Astrocyte (in vitro differentiated cells and primary cell): ENCODE measurements around the gene KCNMA1. TPM values are rescaled to one million over a fixed set of nuclear protein-coding genes. Genes with fewer than 3 reads are reported as not detected.

Experiments
- DNase-seq: peaks from one replicate; pipeline ENCODE4 v3.0.0-alpha.2; 2010; ENCODE audit warnings: low read depth
- FAIRE-seq: peaks from 2 replicates; lab custom pipeline; 2011; peaks lifted over from hg19 to GRCh38; lab: Jason Lieb, UNC
- H2AFZ ChIP-seq: 2 replicates; pipeline ENCODE4 v1.6.0; 2012; ENCODE audit warnings: low read depth, low read length, inconsistent platforms
- H3K27ac ChIP-seq: 2 replicates; pipeline ENCODE4 v1.5.1; 2011; ENCODE audit warnings: low read depth, low read length, inconsistent platforms
- H3K27me3 ChIP-seq: 2 replicates; pipeline ENCODE4 v1.6.0; 2011; ENCODE audit warnings: low read length, inconsistent platforms; ENCODE audit not compliant: insufficient read depth
- H3K36me3 ChIP-seq: 2 replicates; pipeline ENCODE4 v1.5.1; 2011; ENCODE audit warnings: low read length, inconsistent platforms; ENCODE audit not compliant: insufficient read depth
- H3K4me1 ChIP-seq: 2 replicates; pipeline ENCODE4 v1.5.1; 2011; ENCODE audit warnings: low read length, inconsistent platforms; ENCODE audit not compliant: insufficient read depth
- H3K4me2 ChIP-seq: 2 replicates; pipeline ENCODE4 v1.6.0; 2012; ENCODE audit warnings: low read length, inconsistent platforms
- H3K4me3 ChIP-seq: 2 replicates; pipeline ENCODE4 v1.5.1; 2011; ENCODE audit warnings: low read depth, mild to moderate bottlenecking, low read length, inconsistent platforms; ENCODE audit not compliant: insufficient read depth
- H3K79me2 ChIP-seq: 2 replicates; pipeline ENCODE4 v1.6.0; 2012; ENCODE audit warnings: mild to moderate bottlenecking, low read length, inconsistent platforms; ENCODE audit not compliant: insufficient read depth
- H3K9ac ChIP-seq: 2 replicates; pipeline ENCODE4 v1.6.0; 2012; ENCODE audit warnings: mild to moderate bottlenecking, low read length, inconsistent platforms
- H3K9me3 ChIP-seq: 2 replicates; pipeline ENCODE4 v1.5.1; 2012; ENCODE audit warnings: low read depth, mild to moderate bottlenecking, low read length, inconsistent platforms; ENCODE audit not compliant: insufficient read depth
- H4K20me1 ChIP-seq: 2 replicates; pipeline ENCODE4 v1.6.0; 2012; ENCODE audit warnings: low read length, inconsistent platforms; ENCODE audit not compliant: insufficient read depth
- H3K27ac Mint-ChIP-seq: one replicate; pipeline ENCODE4 v1.8.0; 2021; ENCODE audit warnings: mild to moderate bottlenecking, mixed read lengths; ENCODE audit not compliant: unreplicated experiment
- H3K27me3 Mint-ChIP-seq: one replicate; pipeline ENCODE4 v1.8.0; 2021; ENCODE audit warnings: low read depth, mixed read lengths; ENCODE audit not compliant: unreplicated experiment
- H3K36me3 Mint-ChIP-seq: one replicate; pipeline ENCODE4 v1.8.0; 2021; ENCODE audit warnings: low read depth, mixed read lengths; ENCODE audit not compliant: unreplicated experiment
- H3K4me1 Mint-ChIP-seq: one replicate; pipeline ENCODE4 v1.8.0; 2021; ENCODE audit warnings: low read depth, mixed read lengths; ENCODE audit not compliant: unreplicated experiment
- H3K4me3 Mint-ChIP-seq: one replicate; pipeline ENCODE4 v1.8.0; 2021; ENCODE audit warnings: mild to moderate bottlenecking, moderate library complexity, mixed read lengths; ENCODE audit not compliant: unreplicated experiment
- H3K9me3 Mint-ChIP-seq: one replicate; pipeline ENCODE4 v1.8.0; 2021; ENCODE audit warnings: mild to moderate bottlenecking, mixed read lengths; ENCODE audit not compliant: unreplicated experiment
- EZH2 ChIP-seq: IDR thresholded peaks from 2 replicates; pipeline ENCODE4 v1.6.1; 2012; ENCODE audit warnings: mild to moderate bottlenecking, low read length, inconsistent platforms; ENCODE audit not compliant: insufficient read depth
- total RNA-seq: library from RNA; stranded (reverse); gene quantifications from 2 replicates; pipeline ENCODE4 v1.2.1, GENCODE V29; 2021
- TF ChIP-seq, protein P1 (sequence below): IDR thresholded peaks from 2 replicates; pipeline ENCODE4 v1.5.1; 2011; ENCODE audit warnings: low read depth, mild to moderate bottlenecking, inconsistent platforms, low read length, moderate library complexity; ENCODE audit not compliant: insufficient read depth

The KCNMA1 gene
- total RNA-seq, 1 donor from 2014 or later, result 45.8 TPM

DNA sequence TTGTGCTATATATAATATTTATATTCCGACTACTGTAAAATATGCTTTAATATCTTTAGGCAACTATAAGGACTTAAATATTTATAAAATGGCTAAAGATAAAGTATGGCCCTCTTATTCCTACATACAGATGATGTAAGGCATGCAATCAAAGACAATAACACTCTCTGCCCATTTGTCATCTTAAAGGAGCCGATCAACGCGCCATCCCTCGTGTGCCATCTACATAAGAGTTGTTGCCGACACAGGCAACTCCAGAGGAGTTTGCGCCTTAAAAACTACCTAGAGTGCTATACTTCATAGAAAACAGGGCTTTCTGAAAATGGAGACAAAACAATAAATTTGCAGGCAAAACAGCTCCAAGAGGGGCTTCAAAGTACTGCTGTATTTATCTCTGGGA, 709.0 kb downstream of the KCNMA1 start:
- no peak overlapping the region for H3K27ac ChIP-seq
- H3K79me2 ChIP-seq, result no peaks in the 10 kb centered on the region
- H3K27me3 ChIP-seq, result no peaks in the 10 kb centered on the region
- TF ChIP-seq, protein P1, sequence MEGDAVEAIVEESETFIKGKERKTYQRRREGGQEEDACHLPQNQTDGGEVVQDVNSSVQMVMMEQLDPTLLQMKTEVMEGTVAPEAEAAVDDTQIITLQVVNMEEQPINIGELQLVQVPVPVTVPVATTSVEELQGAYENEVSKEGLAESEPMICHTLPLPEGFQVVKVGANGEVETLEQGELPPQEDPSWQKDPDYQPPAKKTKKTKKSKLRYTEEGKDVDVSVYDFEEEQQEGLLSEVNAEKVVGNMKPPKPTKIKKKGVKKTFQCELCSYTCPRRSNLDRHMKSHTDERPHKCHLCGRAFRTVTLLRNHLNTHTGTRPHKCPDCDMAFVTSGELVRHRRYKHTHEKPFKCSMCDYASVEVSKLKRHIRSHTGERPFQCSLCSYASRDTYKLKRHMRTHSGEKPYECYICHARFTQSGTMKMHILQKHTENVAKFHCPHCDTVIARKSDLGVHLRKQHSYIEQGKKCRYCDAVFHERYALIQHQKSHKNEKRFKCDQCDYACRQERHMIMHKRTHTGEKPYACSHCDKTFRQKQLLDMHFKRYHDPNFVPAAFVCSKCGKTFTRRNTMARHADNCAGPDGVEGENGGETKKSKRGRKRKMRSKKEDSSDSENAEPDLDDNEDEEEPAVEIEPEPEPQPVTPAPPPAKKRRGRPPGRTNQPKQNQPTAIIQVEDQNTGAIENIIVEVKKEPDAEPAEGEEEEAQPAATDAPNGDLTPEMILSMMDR, result no peak
- no peak for TF ChIP-seq EZH2
- H3K4me2 ChIP-seq, result no peak overlapping the region
- H3K4me3 ChIP-seq, result no peak overlapping the region
- H3K4me1 ChIP-seq, result no peaks in the 10 kb centered on the region
- no peaks in the 10 kb centered on the region for H3K9me3 ChIP-seq
- no peak for DNase-seq
- Mint-ChIP-seq H3K4me1 (no peaks in the 10 kb centered on the region), H3K27me3 (no peaks in the 10 kb centered on the region), H3K27ac (no peak overlapping the region), H3K9me3 (peaks cover 1% of the 10 kb centered on the region), H3K4me3 (no peak overlapping the region), H3K36me3 (no peaks in the 10 kb centered on the region)
- H3K36me3 ChIP-seq, result no peaks in the 10 kb centered on the region
- no peak overlapping the region for H3K9ac ChIP-seq
- H4K20me1 ChIP-seq, result no peaks in the 10 kb centered on the region
- H2AFZ ChIP-seq, result no peak overlapping the region
- FAIRE-seq, result no peak

GRCh38 chr10:76925636-76926405, 711.8 kb downstream of the KCNMA1 start:
- TF ChIP-seq EZH2, result no peak
- TF ChIP-seq, protein P1, result no peak
- Mint-ChIP-seq H3K36me3 (no peaks in the 10 kb centered on the region), H3K27me3 (no peaks in the 10 kb centered on the region), H3K4me3 (no peak overlapping the region), H3K27ac (no peak overlapping the region), H3K9me3 (peaks cover 1% of the 10 kb centered on the region), H3K4me1 (no peaks in the 10 kb centered on the region)
- Histone ChIP-seq H3K27me3 (no peaks in the 10 kb centered on the region), H4K20me1 (no peaks in the 10 kb centered on the region), H3K9me3 (no peaks in the 10 kb centered on the region), H3K4me2 (no peak overlapping the region), H3K36me3 (no peaks in the 10 kb centered on the region), H3K4me1 (no peaks in the 10 kb centered on the region), H3K9ac (no peak overlapping the region), H3K27ac (no peak overlapping the region), H3K4me3 (no peak overlapping the region), H3K79me2 (no peaks in the 10 kb centered on the region), H2AFZ (no peak overlapping the region)
- DNase-seq (no peak), FAIRE-seq (no peak)

GRCh38 chr10:76922666-76923065, 714.9 kb downstream of the KCNMA1 start:
- H3K4me3 Mint-ChIP-seq, result no peak overlapping the region
- no peak overlapping the region for H3K9ac ChIP-seq
- no peaks in the 10 kb centered on the region for H3K27me3 Mint-ChIP-seq
- H3K4me3 ChIP-seq, result no peak overlapping the region
- DNase-seq (no peak), FAIRE-seq (no peak)
- no peaks in the 10 kb centered on the region for H4K20me1 ChIP-seq
- H2AFZ ChIP-seq, result no peak overlapping the region
- H3K9me3 ChIP-seq, result no peaks in the 10 kb centered on the region
- H3K4me1 Mint-ChIP-seq, result peaks cover 5% of the 10 kb centered on the region
- H3K36me3 Mint-ChIP-seq, result no peaks in the 10 kb centered on the region
- no peak overlapping the region for H3K27ac Mint-ChIP-seq
- H3K36me3 ChIP-seq, result no peaks in the 10 kb centered on the region
- H3K27me3 ChIP-seq, result no peaks in the 10 kb centered on the region
- no peaks in the 10 kb centered on the region for H3K9me3 Mint-ChIP-seq
- H3K27ac ChIP-seq, result no peak overlapping the region
- no peak overlapping the region for H3K4me2 ChIP-seq
- no peak for TF ChIP-seq EZH2
- TF ChIP-seq, protein P1, result no peak
- H3K4me1 ChIP-seq, result no peaks in the 10 kb centered on the region
- H3K79me2 ChIP-seq, result no peaks in the 10 kb centered on the region
